A549 (cell line): Measurements from ENCODE around the gene MRPS16. TPM values are rescaled to one million over a fixed set of nuclear protein-coding genes. Genes with fewer than 3 reads are reported as not detected.

Experiments
- ATAC-seq, 2 experiments: fragments of 200-7000 bp in 1 of 2; fragments of >200 bp in 1 of 2; cut with Nextera tagmentation in 1 of 2; cut with Tn5 transposase in 1 of 2; 3 replicates each; pipeline versions ENCODE4 v1.8.0 to v1.9.1; 2018 to 2020; ENCODE audit warnings: mild to moderate bottlenecking in 1 of 2, moderate library complexity in 1 of 2
- CTCF ChIA-PET: fragments of 300-600 bp; sonication (Branson Sonifier 250); formaldehyde crosslinking; extraction: SDS; loops from one replicate; lab custom pipeline; 2021; ENCODE audit warnings: antibody characterized with exemption, inconsistent platforms; lab: Yijun Ruan, JAX
- POLR2A ChIA-PET: fragments of 350-600 bp; formaldehyde crosslinking; extraction: SDS; loops from one replicate; lab custom pipeline; 2021; ENCODE audit warnings: antibody characterized with exemption, inconsistent platforms; lab: Yijun Ruan, JAX
- DNase-seq, 2 experiments: peaks; one replicate each; pipeline versions ENCODE4 v3.0.0 to v3.0.0-alpha.2; 2011 to 2016; ENCODE audit warnings: low read depth in 1 of 2, low spot score in 1 of 2
- FAIRE-seq: peaks from 2 replicates; lab custom pipeline; 2011; peaks lifted over from hg19 to GRCh38; lab: Jason Lieb, UNC
- H3K27ac ChIP-seq, 2 experiments: fragments of >200 bp; sonication (Bioruptor Twin); formaldehyde crosslinking; 3 replicates each; pipeline ENCODE4 v1.5.1; 2016 to 2017
- H3K4me1 ChIP-seq: fragments of >200 bp; sonication (Bioruptor Twin); formaldehyde crosslinking; 3 replicates; pipeline ENCODE4 v1.6.1; 2016
- H3K4me2 ChIP-seq: fragments of >200 bp; sonication (Bioruptor Twin); formaldehyde crosslinking; 3 replicates; pipeline ENCODE4 v1.6.1; 2016
- H3K4me3 ChIP-seq: fragments of >200 bp; sonication (Bioruptor Twin); formaldehyde crosslinking; 3 replicates; pipeline ENCODE4 v1.5.1; 2016
- H3K9me3 ChIP-seq: fragments of >200 bp; sonication (Bioruptor Twin); formaldehyde crosslinking; 3 replicates; pipeline ENCODE4 v1.6.1; 2016
- EP300 ChIP-seq, 2 experiments: fragments of >200 bp; sonication (Bioruptor Twin); formaldehyde crosslinking; IDR thresholded peaks; 2 replicates in 1 of 2; 3 replicates in 1 of 2; pipeline ENCODE4 v1.6.1; 2016 to 2017
- FOSB ChIP-seq: fragments of 250-450 bp; sonication (Bioruptor Pico); IDR thresholded peaks from 2 replicates; pipeline ENCODE4 v1.5.0; 2020; ENCODE audit warnings: mild to moderate bottlenecking, moderate library complexity
- FOXS1 ChIP-seq: fragments of 250-450 bp; sonication (Bioruptor Pico); IDR thresholded peaks from 2 replicates; pipeline ENCODE4 v1.5.0; 2020; ENCODE audit warnings: mild to moderate bottlenecking, moderate library complexity
- GATA3 ChIP-seq: IDR thresholded peaks from 2 replicates; pipeline ENCODE4 v1.6.1; 2012; ENCODE audit warnings: borderline replicate concordance
- HDAC2 ChIP-seq: fragments of 200-600 bp; sonication (generic); IDR thresholded peaks from 2 replicates; pipeline ENCODE4 v1.6.1; 2016
- HES2 ChIP-seq: fragments of >200 bp; sonication (Bioruptor Twin); formaldehyde crosslinking; IDR thresholded peaks from 2 replicates; pipeline ENCODE4 v1.6.1; 2016
- HOXB5 ChIP-seq: fragments of 250-450 bp; sonication (Bioruptor Pico); IDR thresholded peaks from 2 replicates; pipeline ENCODE4 v1.5.0; 2020; ENCODE audit warnings: mild to moderate bottlenecking, moderate library complexity
- JUNB ChIP-seq: fragments of >200 bp; sonication (Bioruptor Twin); formaldehyde crosslinking; IDR thresholded peaks from 2 replicates; pipeline ENCODE4 v1.6.1; 2016
- MAZ ChIP-seq: fragments of 150-350 bp; IDR thresholded peaks from 2 replicates; pipeline ENCODE4 v1.6.1; 2014; ENCODE audit warnings: antibody characterized with exemption, low read depth, low read length, borderline replicate concordance
- NPAS2 ChIP-seq: fragments of 250-450 bp; sonication (Bioruptor Pico); IDR thresholded peaks from 2 replicates; pipeline ENCODE4 v1.8.0; 2022; ENCODE audit warnings: mild to moderate bottlenecking, moderate library complexity, borderline replicate concordance
- PHF8 ChIP-seq: fragments of 200-600 bp; sonication (generic); IDR thresholded peaks from 2 replicates; pipeline ENCODE4 v1.6.1; 2016; ENCODE audit warnings: low read depth, mild to moderate bottlenecking, antibody characterized with exemption, moderate library complexity, borderline replicate concordance
- RAD21 ChIP-seq, 2 experiments: fragments of >200 bp in 1 of 2; sonication (Bioruptor Twin) in 1 of 2; formaldehyde crosslinking in 1 of 2; IDR thresholded peaks in 1 of 2; conservative IDR thresholded peaks in 1 of 2; 2 replicates in 1 of 2; 3 replicates in 1 of 2; pipeline ENCODE4 v1.6.1; 2012 to 2018; ENCODE audit warnings: inconsistent platforms in 1 of 2
- RNF2 ChIP-seq: fragments of 200-600 bp; sonication (generic); IDR thresholded peaks from 2 replicates; pipeline ENCODE4 v1.6.1; 2016; ENCODE audit warnings: low read depth, mild to moderate bottlenecking, antibody characterized with exemption, moderate library complexity, borderline replicate concordance
- SMC3 ChIP-seq: fragments of >200 bp; sonication (Bioruptor Twin); formaldehyde crosslinking; IDR thresholded peaks from 3 replicates; pipeline ENCODE4 v1.6.1; 2018; ENCODE audit warnings: inconsistent platforms
- WGBS: methylation state at CpG from one replicate; pipeline ENCODE4 v1.1.6; 2017; ENCODE audit errors: missing lambda C conversion rate; 5-methylcytosine and 5-hydroxymethylcytosine counted together
- polyA plus RNA-seq, 4 experiments: library from polyadenylated mRNA; depleted of rRNA in 3 of 4; stranded (reverse); fragments of >200 nt; fragmentation: RNase III in 1 of 4; extraction: RNeasy Plus Mini Kit Qiagen cat#74134 plus additional on column Dnase treatment in 1 of 4; gene quantifications; 2 replicates in 3 of 4; 3 replicates in 1 of 4; pipeline ENCODE4 v1.2.3, GENCODE V29; 2011 to 2017
- TF ChIP-seq, protein P1 (sequence below): IDR thresholded peaks from 2 replicates; pipeline ENCODE4 v1.6.1; 2012
- TF ChIP-seq, protein P2 (sequence below): fragments of >200 bp; sonication (Bioruptor Twin); formaldehyde crosslinking; IDR thresholded peaks from 3 replicates; pipeline ENCODE4 v1.5.1; 2016
- TF ChIP-seq, protein P3 (sequence below): fragments of 250-450 bp; sonication (Bioruptor Pico); IDR thresholded peaks from 2 replicates; pipeline ENCODE4 v1.5.0; 2021; ENCODE audit warnings: mild to moderate bottlenecking, moderate library complexity, borderline replicate concordance

The MRPS16 gene
- polyA plus RNA-seq, 2 of the 4 experiments (the other 2 are of a cell fraction): 132 to 160 TPM

GRCh38 chr10:73220989-73221388 lies 31.5 kb downstream of the MRPS16 start (continued):
- TF ChIP-seq NPAS2: no peak
- no peak for TF ChIP-seq FOXS1 (CRISPR knock-in tag)

GRCh38 chr10:73219384-73219783 lies 33.1 kb downstream of the MRPS16 start:
- POLR2A ChIA-PET: interaction anchor here (0.6 to 1.0 kb wide), 2 partner anchors 28 to 194 kb away, joined by 3 read pairs; partner anchors contain the start of genes ANXA7 and DNAJC9
- FAIRE-seq: no peak

DNA sequence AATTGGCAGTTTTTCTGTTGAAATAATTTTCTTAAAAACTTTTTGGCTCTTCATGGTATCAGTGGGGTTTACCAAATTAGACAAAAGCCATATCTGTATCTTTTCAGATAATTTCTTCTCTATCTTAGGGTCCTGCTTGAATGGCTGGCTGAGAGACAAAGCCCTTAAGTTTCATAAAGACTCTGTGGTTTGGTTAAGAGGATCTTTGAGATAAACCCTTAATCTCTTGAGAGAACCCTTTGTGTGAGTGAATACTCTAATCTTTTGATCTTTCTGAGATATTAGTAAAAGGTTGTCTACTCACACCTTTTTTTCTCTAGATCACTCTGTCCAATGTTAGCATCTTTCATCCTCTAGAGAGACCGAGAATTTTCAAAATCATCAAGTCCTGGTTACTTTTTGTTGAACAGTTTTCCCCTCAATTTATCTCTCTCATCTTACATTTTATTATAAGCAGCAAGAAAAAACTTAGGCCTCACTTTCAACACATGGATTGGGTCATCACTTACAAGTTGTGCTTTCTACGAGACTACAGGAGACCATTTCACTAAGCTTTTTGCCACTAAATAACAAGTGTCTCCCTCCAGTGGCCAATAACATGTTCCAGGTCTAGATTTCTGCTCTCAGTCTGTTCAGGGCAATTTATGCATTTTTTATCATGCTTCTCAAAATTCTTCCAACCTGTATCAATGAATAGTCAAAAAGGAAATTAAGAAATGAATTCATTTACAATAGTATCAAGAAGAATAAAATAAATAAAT lies 33.8 kb downstream of the MRPS16 start:
- H3K4me1 ChIP-seq: no peaks in the 10 kb centered on the region
- H3K4me3 ChIP-seq: no peak overlapping the region
- ChIA-PET POLR2A (interaction anchor here (0.6 to 1.0 kb wide), 4 partner anchors 28 to 195 kb away, joined by 3 to 4 read pairs (median 3); partner anchors contain the start of genes ANXA7 and DNAJC9), CTCF (interaction anchor here (0.5 to 2.4 kb wide), 9 partner anchors 9 to 88 kb away, joined by 4 to 7 read pairs (median 5); no protein-coding TSS in a partner anchor)
- no peaks in the 10 kb centered on the region for H3K9me3 ChIP-seq
- peak; percentile 11 to 50 for DNase-seq
- peak; percentile 70 to 77; a peak in 3 of 6 replicates for ATAC-seq
- TF ChIP-seq, protein P1, sequence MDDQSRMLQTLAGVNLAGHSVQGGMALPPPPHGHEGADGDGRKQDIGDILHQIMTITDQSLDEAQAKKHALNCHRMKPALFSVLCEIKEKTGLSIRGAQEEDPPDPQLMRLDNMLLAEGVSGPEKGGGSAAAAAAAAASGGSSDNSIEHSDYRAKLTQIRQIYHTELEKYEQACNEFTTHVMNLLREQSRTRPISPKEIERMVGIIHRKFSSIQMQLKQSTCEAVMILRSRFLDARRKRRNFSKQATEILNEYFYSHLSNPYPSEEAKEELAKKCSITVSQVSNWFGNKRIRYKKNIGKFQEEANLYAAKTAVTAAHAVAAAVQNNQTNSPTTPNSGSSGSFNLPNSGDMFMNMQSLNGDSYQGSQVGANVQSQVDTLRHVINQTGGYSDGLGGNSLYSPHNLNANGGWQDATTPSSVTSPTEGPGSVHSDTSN: no peak
- TF ChIP-seq HES2 (no peak), FOSB (CRISPR knock-in tag) (no peak), SMC3 (peak; percentile 35; the same call in 1 of the 3 replicates), PHF8 (no peak), RNF2 (no peak), EP300 (IDR thresholded peaks at IDR 0.05) (no peak), JUNB (no peak), RAD21 (conservative IDR thresholded peaks at IDR 0.05 in 1 of 2, IDR thresholded peaks at IDR 0.05 in 1 of 2) (peak in 1 of 2 experiments; percentile 21; a peak in 2 of 5 replicates), GATA3 (no peak), HOXB5 (CRISPR knock-in tag) (no peak)
- TF ChIP-seq, protein P2, sequence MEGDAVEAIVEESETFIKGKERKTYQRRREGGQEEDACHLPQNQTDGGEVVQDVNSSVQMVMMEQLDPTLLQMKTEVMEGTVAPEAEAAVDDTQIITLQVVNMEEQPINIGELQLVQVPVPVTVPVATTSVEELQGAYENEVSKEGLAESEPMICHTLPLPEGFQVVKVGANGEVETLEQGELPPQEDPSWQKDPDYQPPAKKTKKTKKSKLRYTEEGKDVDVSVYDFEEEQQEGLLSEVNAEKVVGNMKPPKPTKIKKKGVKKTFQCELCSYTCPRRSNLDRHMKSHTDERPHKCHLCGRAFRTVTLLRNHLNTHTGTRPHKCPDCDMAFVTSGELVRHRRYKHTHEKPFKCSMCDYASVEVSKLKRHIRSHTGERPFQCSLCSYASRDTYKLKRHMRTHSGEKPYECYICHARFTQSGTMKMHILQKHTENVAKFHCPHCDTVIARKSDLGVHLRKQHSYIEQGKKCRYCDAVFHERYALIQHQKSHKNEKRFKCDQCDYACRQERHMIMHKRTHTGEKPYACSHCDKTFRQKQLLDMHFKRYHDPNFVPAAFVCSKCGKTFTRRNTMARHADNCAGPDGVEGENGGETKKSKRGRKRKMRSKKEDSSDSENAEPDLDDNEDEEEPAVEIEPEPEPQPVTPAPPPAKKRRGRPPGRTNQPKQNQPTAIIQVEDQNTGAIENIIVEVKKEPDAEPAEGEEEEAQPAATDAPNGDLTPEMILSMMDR: peak; percentile 49
- TF ChIP-seq, protein P3, sequence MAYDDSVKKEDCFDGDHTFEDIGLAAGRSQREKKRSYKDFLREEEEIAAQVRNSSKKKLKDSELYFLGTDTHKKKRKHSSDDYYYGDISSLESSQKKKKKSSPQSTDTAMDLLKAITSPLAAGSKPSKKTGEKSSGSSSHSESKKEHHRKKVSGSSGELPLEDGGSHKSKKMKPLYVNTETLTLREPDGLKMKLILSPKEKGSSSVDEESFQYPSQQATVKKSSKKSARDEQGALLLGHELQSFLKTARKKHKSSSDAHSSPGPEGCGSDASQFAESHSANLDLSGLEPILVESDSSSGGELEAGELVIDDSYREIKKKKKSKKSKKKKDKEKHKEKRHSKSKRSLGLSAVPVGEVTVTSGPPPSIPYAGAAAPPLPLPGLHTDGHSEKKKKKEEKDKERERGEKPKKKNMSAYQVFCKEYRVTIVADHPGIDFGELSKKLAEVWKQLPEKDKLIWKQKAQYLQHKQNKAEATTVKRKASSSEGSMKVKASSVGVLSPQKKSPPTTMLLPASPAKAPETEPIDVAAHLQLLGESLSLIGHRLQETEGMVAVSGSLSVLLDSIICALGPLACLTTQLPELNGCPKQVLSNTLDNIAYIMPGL (CRISPR knock-in tag): no peak
- 90% methylated on average over 2 of the region's 2 CpGs for WGBS
- H3K27ac ChIP-seq: no peak overlapping the region
- no peak for FAIRE-seq
- H3K4me2 ChIP-seq: no peak overlapping the region

More at GRCh38 chr10:73219384-73219783, 33.1 kb downstream of the MRPS16 start:
- no peak for ATAC-seq
- Histone ChIP-seq H3K9me3 (no peaks in the 10 kb centered on the region), H3K4me1 (no peaks in the 10 kb centered on the region)
- TF ChIP-seq GATA3 (no peak), HDAC2 (no peak), MAZ (no peak)
- TF ChIP-seq, all 56 proteins: peak for 0
- Histone ChIP-seq H3K4me2 (no peak overlapping the region), H3K27ac (no peak overlapping the region), H3K4me3 (no peak overlapping the region)
- no peak for DNase-seq
- CTCF ChIA-PET: interaction anchor here (1.0 to 2.4 kb wide), 5 partner anchors 10 to 22 kb away, joined by 4 to 7 read pairs (median 6); no protein-coding TSS in a partner anchor
